Mucosa of descending colon (tissue), 3 donors: ENCODE data around the gene NUP98. TPM values are rescaled to one million over a fixed set of nuclear protein-coding genes. Genes with fewer than 3 reads are reported as not detected.
A peak's percentile ranks its signal among the peaks of the same experiment; 100 is the strongest.

Source experiments
- ATAC-seq: fragments of 200-7000 bp; cut with Tn5 transposase; one replicate; pipeline ENCODE4 v1.9.1; 2020; ENCODE audit warnings: mild to moderate bottlenecking, moderate library complexity
- DNase-seq, 3 donors: peaks; one replicate each; pipeline ENCODE4 v3.0.0-alpha.2; 2020
- H3K36me3 ChIP-seq: fragments of 200-600 bp; one replicate; pipeline ENCODE4 v1.8.0; 2021; ENCODE audit warnings: low read depth, mild to moderate bottlenecking
- H3K4me1 ChIP-seq: fragments of 200-600 bp; one replicate; pipeline ENCODE4 v1.8.0; 2021; ENCODE audit warnings: low read depth, mild to moderate bottlenecking
- H3K4me3 ChIP-seq: fragments of 200-600 bp; one replicate; pipeline ENCODE4 v1.8.0; 2021; ENCODE audit warnings: mild to moderate bottlenecking
- H3K9me3 ChIP-seq: fragments of 200-600 bp; one replicate; pipeline ENCODE4 v1.8.0; 2021; ENCODE audit warnings: mild to moderate bottlenecking
- intact Hi-C, 2 donors: fragments of 100-400 bp; cut with DNase I in 1 of 2; cut with micrococcal nuclease in 1 of 2; formaldehyde crosslinking; loops; one replicate each; pipeline versions ENCODE4 v1.11.0 to v1.11.1; 2022; cut with DNase I, micrococcal nuclease
- total RNA-seq, 3 donors: library from RNA; stranded (reverse); fragmentation: NEBNext Ultra II Directional in 2 of 3; extraction: Animal tissue kit (Norgen Biotek cat#: 25700) in 2 of 3; gene quantifications; one replicate each; pipeline versions ENCODE4 v1.2.1 to v1.2.4, GENCODE V29; 2021 to 2023
- TF ChIP-seq, protein P1 (sequence below): fragments of 200-600 bp; IDR thresholded peaks from one replicate; pipeline ENCODE4 v1.8.0; 2022; ENCODE audit warnings: antibody characterized with exemption, mild to moderate bottlenecking
- donor health status: DM: no; HTN: no; CAD: no; lungs with moderate emphysema.
- donor health status: DM: no; HTN: no; CAD: no.
- donor health status: DM: no; HTN: yes; CAD: no.

NUP98 gene
- total RNA-seq, 3 donors from 2014 or later: 53.7 to 69.7 (median 60.6) TPM

DNA sequence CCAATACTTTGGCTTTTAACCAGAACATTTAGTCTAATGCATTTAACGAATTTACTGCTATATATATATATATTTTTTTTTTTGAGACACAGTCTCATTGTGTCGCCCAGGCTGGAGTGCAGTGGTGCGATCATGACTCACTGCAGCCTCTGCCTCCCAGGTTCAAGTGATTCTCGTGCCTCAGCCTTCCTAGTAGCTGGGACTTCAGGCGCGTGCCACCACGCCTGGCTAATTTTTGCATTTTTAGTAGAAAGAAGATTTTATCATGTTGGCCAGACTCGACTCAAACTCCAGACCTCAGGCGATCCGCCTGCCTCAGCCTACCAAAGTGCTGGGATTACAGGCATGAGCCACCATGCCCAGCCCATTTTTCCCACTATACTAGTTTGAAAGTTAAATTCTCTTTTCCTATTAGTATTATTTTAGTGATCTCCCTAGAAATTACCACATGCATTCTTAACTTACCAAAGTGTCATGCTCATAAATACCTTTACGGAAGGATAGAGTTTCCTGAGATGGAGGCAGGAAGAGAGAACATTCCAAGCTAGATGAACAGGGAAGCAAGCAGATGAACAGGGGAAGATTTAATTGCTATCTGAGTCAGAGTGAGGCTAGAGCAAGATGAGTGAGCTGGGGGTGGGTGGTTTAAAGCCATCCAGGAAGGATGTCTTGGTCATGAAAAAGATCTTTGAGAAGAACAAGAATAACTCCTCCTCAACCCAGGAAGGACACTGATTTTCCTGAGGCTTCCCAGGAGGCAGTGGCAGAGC is 6.6 kb upstream of the NUP98 start:
- Histone ChIP-seq H3K36me3 (no peaks in the 10 kb centered on the region), H3K9me3 (no peaks in the 10 kb centered on the region), H3K4me3 (no peak overlapping the region), H3K4me1 (no peaks in the 10 kb centered on the region)
- intact Hi-C loops: no loop called here
- DNase-seq (no peak), ATAC-seq (no peak)
- TF ChIP-seq, protein P1, sequence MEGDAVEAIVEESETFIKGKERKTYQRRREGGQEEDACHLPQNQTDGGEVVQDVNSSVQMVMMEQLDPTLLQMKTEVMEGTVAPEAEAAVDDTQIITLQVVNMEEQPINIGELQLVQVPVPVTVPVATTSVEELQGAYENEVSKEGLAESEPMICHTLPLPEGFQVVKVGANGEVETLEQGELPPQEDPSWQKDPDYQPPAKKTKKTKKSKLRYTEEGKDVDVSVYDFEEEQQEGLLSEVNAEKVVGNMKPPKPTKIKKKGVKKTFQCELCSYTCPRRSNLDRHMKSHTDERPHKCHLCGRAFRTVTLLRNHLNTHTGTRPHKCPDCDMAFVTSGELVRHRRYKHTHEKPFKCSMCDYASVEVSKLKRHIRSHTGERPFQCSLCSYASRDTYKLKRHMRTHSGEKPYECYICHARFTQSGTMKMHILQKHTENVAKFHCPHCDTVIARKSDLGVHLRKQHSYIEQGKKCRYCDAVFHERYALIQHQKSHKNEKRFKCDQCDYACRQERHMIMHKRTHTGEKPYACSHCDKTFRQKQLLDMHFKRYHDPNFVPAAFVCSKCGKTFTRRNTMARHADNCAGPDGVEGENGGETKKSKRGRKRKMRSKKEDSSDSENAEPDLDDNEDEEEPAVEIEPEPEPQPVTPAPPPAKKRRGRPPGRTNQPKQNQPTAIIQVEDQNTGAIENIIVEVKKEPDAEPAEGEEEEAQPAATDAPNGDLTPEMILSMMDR: no peak

DNA sequence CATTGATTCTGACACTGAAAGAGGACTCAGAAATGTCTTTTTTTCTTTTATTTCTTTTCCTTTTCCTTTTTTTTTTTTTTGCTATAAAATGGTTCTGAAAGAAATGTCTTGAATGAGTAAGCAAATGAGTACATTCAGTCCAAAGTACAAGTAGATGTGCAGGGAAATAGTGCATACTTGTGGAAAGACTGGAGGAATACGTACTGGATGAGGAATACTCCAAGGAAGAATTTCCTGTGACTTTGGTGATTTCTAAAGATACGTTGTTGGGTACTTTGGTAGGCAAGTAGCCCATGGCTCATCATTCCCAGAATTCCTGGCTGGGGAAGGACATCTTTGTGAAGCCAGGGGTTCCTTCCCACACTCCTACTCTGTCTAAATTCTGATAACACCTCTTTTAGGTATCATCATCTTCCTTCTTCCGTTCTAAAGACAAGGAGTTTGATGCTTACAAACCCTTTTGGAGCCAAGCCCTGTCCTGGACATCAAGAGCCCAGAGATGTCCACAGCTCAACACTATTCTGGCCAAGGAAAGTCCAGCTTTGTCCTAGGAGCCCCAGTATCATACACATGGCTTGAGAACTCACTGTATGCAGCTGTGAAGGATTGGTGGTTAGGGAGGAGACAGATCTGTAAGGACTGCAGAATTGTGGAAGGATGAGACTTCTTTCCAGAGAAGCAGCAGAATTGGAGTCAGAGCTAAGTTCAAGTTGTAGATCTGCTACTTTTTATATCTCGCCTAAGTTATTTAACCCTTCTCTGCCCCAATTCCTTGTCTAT is 4.8 kb upstream of the NUP98 start:
- peaks cover 3% of the 10 kb centered on the region for H3K4me1 ChIP-seq
- intact Hi-C loops: no loop called here
- ATAC-seq (no peak), DNase-seq (no peak)
- H3K9me3 ChIP-seq: no peaks in the 10 kb centered on the region
- TF ChIP-seq, protein P1: no peak
- no peaks in the 10 kb centered on the region for H3K36me3 ChIP-seq
- H3K4me3 ChIP-seq: no peak overlapping the region

DNA sequence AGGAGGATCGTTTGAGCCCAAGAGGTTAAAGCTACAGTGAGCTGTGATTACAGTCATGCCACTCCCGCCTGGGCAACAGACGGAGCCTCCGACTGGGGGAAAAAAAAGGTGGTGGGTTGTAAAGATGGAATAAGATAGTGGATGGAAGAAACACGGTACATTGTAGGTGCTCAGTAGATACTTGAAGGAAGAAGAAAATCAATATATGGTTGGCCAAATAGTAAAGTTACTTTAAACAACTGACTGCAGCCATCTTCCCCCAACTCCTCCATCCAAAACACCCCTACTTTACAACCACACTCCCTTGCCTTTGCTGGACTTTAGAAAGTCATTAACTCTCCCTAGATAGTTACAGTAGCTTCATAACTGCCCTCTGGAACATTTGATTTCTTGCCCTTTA is 2.5 kb upstream of the NUP98 start:
- H3K36me3 ChIP-seq: no peaks in the 10 kb centered on the region
- peaks cover 16% of the 10 kb centered on the region for H3K4me1 ChIP-seq
- intact Hi-C loops: no loop called here
- H3K9me3 ChIP-seq: no peaks in the 10 kb centered on the region
- no peak overlapping the region for H3K4me3 ChIP-seq
- TF ChIP-seq, protein P1: no peak
- ATAC-seq (no peak), DNase-seq (no peak)

DNA sequence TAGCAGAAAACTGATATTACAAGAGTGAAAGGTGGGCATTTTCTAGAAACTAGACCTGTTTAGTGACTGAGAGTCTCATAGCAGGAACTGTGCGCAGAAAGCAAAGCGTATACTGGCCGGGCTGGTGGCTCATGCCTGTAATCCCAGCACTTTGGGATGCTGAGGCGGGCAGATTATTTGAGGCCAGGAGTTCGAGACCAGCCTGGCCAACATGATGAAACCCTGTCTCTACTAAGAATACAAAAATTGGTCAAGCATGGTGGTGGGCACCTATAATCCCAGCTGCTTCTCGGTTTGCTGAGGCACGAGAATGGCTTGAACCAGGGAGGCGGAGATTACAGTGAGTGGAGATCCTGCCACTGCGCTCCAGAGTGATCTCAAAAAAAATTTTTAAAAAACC is 1.8 kb upstream of the NUP98 start:
- no peak overlapping the region for H3K4me3 ChIP-seq
- DNase-seq (no peak), ATAC-seq (no peak)
- TF ChIP-seq, protein P1: no peak
- intact Hi-C loops: no loop called here
- H3K36me3 ChIP-seq: no peaks in the 10 kb centered on the region
- H3K4me1 ChIP-seq: peaks cover 19% of the 10 kb centered on the region
- no peaks in the 10 kb centered on the region for H3K9me3 ChIP-seq

DNA sequence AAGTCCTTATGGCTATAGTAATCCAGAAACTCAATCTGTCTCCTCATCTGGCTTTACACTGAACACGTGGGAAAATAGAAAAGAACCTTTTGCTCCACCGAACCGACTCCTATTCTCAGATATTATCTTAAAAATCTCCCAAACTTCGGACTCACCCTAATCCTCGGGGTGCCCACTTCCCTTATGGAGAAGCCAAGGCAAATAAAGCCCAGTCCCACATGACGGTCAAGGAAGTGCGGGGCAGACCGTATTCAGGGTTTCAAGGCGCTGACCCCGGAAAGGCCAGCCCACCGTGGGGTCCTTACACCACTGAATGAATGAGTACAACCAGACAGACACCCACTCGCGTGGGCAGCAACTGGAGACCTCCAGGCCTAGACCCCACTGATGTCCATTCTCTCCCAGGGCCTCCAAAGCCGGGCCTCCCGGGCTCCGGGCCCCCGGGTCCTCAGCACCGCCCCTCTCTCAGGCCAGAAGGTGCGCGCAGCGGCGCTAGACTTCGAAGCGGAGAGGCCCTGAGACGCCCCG is 489 bp downstream of the NUP98 start:
- Histone ChIP-seq H3K36me3 (no peaks in the 10 kb centered on the region), H3K9me3 (no peaks in the 10 kb centered on the region), H3K4me1 (peaks cover 19% of the 10 kb centered on the region), H3K4me3 (peak overlapping the region; percentile 92)
- ATAC-seq (peak; percentile 56), DNase-seq (peak in 1 of 3 donors; percentile 47)
- intact Hi-C loops: no loop called here
- TF ChIP-seq, protein P1: no peak
